GM10266 (cell line): ENCODE measurements around the gene SCUBE3.

Source experiments
- DNase-seq: peaks from one replicate; pipeline ENCODE4 v3.0.0; 2012; ENCODE audit errors: extremely low spot score
- CTCF ChIP-seq: IDR thresholded peaks from 2 replicates; pipeline ENCODE4 v1.5.1; 2012; ENCODE audit warnings: mild to moderate bottlenecking, low read depth; ENCODE audit not compliant: control insufficient read depth, insufficient read depth; ENCODE audit errors: missing control alignments

Gene SCUBE3

GRCh38 chr6:35209081-35209480 is 4.7 kb upstream of the SCUBE3 start:
- DNase-seq, result no peak
- no peak for TF ChIP-seq CTCF

- TF ChIP-seq CTCF, result no peak
- DNase-seq, result no peak
These were observed 4.0 kb upstream of the SCUBE3 start for GRCh38 chr6:35209622-35210247.

- no peak for TF ChIP-seq CTCF
- DNase-seq, result no peak
These were observed 411 bp upstream of the SCUBE3 start for GRCh38 chr6:35213298-35213791.

- DNase-seq, result no peak
- TF ChIP-seq CTCF, result no peak
These were observed 1.3 kb downstream of the SCUBE3 start for GRCh38 chr6:35214869-35215664.

GRCh38 chr6:35215665-35216411 is 2.1 kb downstream of the SCUBE3 start:
- TF ChIP-seq CTCF, result no peak
- no peak for DNase-seq

- no peak for TF ChIP-seq CTCF
- no peak for DNase-seq
These were observed 2.6 kb downstream of the SCUBE3 start for GRCh38 chr6:35216412-35216732.
